Tibial artery (tissue), 4 donors: Measurements from ENCODE around the gene BNC2.

ENCODE experiments used
- DNase-seq, 2 donors: peaks; one replicate each; pipeline ENCODE4 v3.0.0-alpha.2; 2019
- H3K27ac ChIP-seq, 2 donors: fragments of 200-600 bp; sonication (generic) in 1 of 2; 1 replicate in 1 of 2; 2 replicates in 1 of 2; pipeline ENCODE4 v1.5.1; 2018 to 2019; ENCODE audit warnings: mild to moderate bottlenecking in 1 of 2
- H3K27me3 ChIP-seq, 2 donors: fragments of 200-600 bp; sonication (generic) in 1 of 2; one replicate each; pipeline versions ENCODE4 v1.5.1 to v1.6.0; 2016 to 2019
- H3K36me3 ChIP-seq, 3 donors: fragments of 200-600 bp; sonication (generic) in 2 of 3; one replicate each; pipeline ENCODE4 v1.5.1; 2016 to 2019; ENCODE audit warnings: mild to moderate bottlenecking in 2 of 3
- H3K4me1 ChIP-seq, 4 donors: fragments of 200-600 bp; sonication (generic) in 2 of 4; 1 replicate in 3 of 4; 2 replicates in 1 of 4; pipeline ENCODE4 v1.5.1; 2016 to 2019
- H3K4me3 ChIP-seq, 2 donors: fragments of 200-600 bp; sonication (generic) in 1 of 2; 1 replicate in 1 of 2; 2 replicates in 1 of 2; pipeline ENCODE4 v1.5.1; 2018 to 2019; ENCODE audit warnings: mild to moderate bottlenecking in 2 of 2
- H3K9me3 ChIP-seq, 3 donors: fragments of 200-600 bp; sonication (generic) in 1 of 3; one replicate each; pipeline ENCODE4 v1.5.1; 2016 to 2019
- intact Hi-C: fragments of 100-400 bp; cut with DNase I; formaldehyde crosslinking; loops from one replicate; pipeline ENCODE4 v1.15.0; 2023; ENCODE audit warnings: low total_unique reads
- TF ChIP-seq, protein P1 (sequence below), 2 experiments: fragments of 200-600 bp in 1 of 2; fragments of 450-650 bp in 1 of 2; IDR thresholded peaks; one replicate each; pipeline ENCODE4 v1.5.1; 2017 to 2019; ENCODE audit warnings: antibody characterized with exemption in 2 of 2, mild to moderate bottlenecking in 1 of 2, moderate library complexity in 1 of 2

BNC2 gene

GRCh38 chr9:16676519-16676918, 194.0 kb downstream of the BNC2 start:
- no peak overlapping the region for H3K4me3 ChIP-seq
- no peak overlapping the region for H3K27ac ChIP-seq
- no peaks in the 10 kb centered on the region for H3K27me3 ChIP-seq

GRCh38 chr9:16675131-16675530, 195.3 kb downstream of the BNC2 start:
- H3K36me3 ChIP-seq = no peaks in the 10 kb centered on the region
- intact Hi-C loops = no loop called here
- no peaks in the 10 kb centered on the region for H3K9me3 ChIP-seq
- no peak overlapping the region for H3K4me3 ChIP-seq
- TF ChIP-seq, protein P1, sequence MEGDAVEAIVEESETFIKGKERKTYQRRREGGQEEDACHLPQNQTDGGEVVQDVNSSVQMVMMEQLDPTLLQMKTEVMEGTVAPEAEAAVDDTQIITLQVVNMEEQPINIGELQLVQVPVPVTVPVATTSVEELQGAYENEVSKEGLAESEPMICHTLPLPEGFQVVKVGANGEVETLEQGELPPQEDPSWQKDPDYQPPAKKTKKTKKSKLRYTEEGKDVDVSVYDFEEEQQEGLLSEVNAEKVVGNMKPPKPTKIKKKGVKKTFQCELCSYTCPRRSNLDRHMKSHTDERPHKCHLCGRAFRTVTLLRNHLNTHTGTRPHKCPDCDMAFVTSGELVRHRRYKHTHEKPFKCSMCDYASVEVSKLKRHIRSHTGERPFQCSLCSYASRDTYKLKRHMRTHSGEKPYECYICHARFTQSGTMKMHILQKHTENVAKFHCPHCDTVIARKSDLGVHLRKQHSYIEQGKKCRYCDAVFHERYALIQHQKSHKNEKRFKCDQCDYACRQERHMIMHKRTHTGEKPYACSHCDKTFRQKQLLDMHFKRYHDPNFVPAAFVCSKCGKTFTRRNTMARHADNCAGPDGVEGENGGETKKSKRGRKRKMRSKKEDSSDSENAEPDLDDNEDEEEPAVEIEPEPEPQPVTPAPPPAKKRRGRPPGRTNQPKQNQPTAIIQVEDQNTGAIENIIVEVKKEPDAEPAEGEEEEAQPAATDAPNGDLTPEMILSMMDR (IDR thresholded peaks at IDR 0.05) = no peak
- no peak for DNase-seq
- H3K4me1 ChIP-seq = no peaks in the 10 kb centered on the region
- H3K27ac ChIP-seq = no peak overlapping the region
- no peaks in the 10 kb centered on the region for H3K27me3 ChIP-seq

More at GRCh38 chr9:16676519-16676918, 194.0 kb downstream of the BNC2 start:
- H3K4me1 ChIP-seq = no peaks in the 10 kb centered on the region
- H3K9me3 ChIP-seq = no peaks in the 10 kb centered on the region
- intact Hi-C loops = no loop called here
- H3K36me3 ChIP-seq = no peaks in the 10 kb centered on the region
- no peak for DNase-seq
- TF ChIP-seq, protein P1 (IDR thresholded peaks at IDR 0.05) = no peak

DNA sequence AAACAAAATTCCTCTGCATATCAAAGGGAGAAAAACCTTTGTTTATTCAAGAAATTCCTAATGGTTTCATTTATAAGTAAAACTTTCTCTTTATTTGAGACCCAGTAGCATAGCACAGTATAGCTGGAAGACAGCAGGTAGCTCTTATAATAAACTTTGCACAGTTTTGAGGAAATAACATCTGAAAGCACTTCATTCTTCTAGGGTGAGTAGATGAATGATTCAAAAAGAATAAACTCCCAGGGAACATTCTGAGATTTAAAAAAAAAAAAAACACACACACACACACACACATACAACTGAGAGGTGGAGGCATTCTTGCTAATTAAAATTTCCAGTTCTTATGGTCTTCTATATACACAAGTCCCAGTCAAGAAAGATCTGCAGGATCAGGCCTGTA, 197.3 kb downstream of the BNC2 start:
- no peaks in the 10 kb centered on the region for H3K4me1 ChIP-seq
- TF ChIP-seq, protein P1 (IDR thresholded peaks at IDR 0.05) = no peak
- H3K27ac ChIP-seq = no peak overlapping the region
- no peaks in the 10 kb centered on the region for H3K27me3 ChIP-seq
- intact Hi-C loops = no loop called here
- no peak overlapping the region for H3K4me3 ChIP-seq
- no peaks in the 10 kb centered on the region for H3K9me3 ChIP-seq
- H3K36me3 ChIP-seq = no peaks in the 10 kb centered on the region
- DNase-seq = no peak

- no peaks in the 10 kb centered on the region for H3K36me3 ChIP-seq
- no peaks in the 10 kb centered on the region for H3K27me3 ChIP-seq
- no peaks in the 10 kb centered on the region for H3K9me3 ChIP-seq
- TF ChIP-seq, protein P1 (IDR thresholded peaks at IDR 0.05) = no peak
- no peak overlapping the region for H3K27ac ChIP-seq
- H3K4me1 ChIP-seq = no peaks in the 10 kb centered on the region
- intact Hi-C loops = no loop called here
- H3K4me3 ChIP-seq = no peak overlapping the region
- no peak for DNase-seq
Measured at GRCh38 chr9:16672501-16672900, 198.0 kb downstream of the BNC2 start.

GRCh38 chr9:16671591-16672137, 198.8 kb downstream of the BNC2 start:
- TF ChIP-seq, protein P1 (IDR thresholded peaks at IDR 0.05) = no peak
- H3K9me3 ChIP-seq = no peaks in the 10 kb centered on the region
- no peak overlapping the region for H3K27ac ChIP-seq
- no peaks in the 10 kb centered on the region for H3K4me1 ChIP-seq
- no peak for DNase-seq
- H3K4me3 ChIP-seq = no peak overlapping the region
- no peaks in the 10 kb centered on the region for H3K27me3 ChIP-seq
- no peaks in the 10 kb centered on the region for H3K36me3 ChIP-seq
- intact Hi-C loops = no loop called here

GRCh38 chr9:16670791-16671190, 199.7 kb downstream of the BNC2 start:
- Histone ChIP-seq H3K9me3 (no peaks in the 10 kb centered on the region), H3K27ac (no peak overlapping the region), H3K4me1 (no peaks in the 10 kb centered on the region), H3K27me3 (no peaks in the 10 kb centered on the region), H3K36me3 (no peaks in the 10 kb centered on the region), H3K4me3 (no peak overlapping the region)
- DNase-seq = no peak
- TF ChIP-seq, protein P1 (IDR thresholded peaks at IDR 0.05) = no peak
- intact Hi-C loops = no loop called here
